Calu3 (cell line): Measurements from ENCODE around the gene CHD9. TPM values are rescaled to one million over a fixed set of nuclear protein-coding genes. Genes with fewer than 3 reads are reported as not detected.

Source experiments
- Bru-seq: library from RNA; stranded (reverse); fragments of 400-500 nt; gene quantifications from one replicate; lab custom pipeline; 2021; lab: Mats Ljungman, UMichigan
- BruChase-seq, 2 experiments: library from RNA; stranded (reverse); fragments of 400-500 nt; gene quantifications; one replicate each; lab custom pipeline; 2021; lab: Mats Ljungman, UMichigan
- BruUV-seq: library from RNA; stranded (reverse); fragments of 400-500 nt; replicated peaks from 2 replicates; lab custom pipeline; 2021; lab: Mats Ljungman, UMichigan
- CTCF ChIA-PET: fragments of 300-600 bp; sonication (Branson Sonifier 250); formaldehyde crosslinking; loops from one replicate; lab custom pipeline; 2022; ENCODE audit warnings: antibody characterized with exemption; lab: Charles Lee
- DNase-seq: peaks from one replicate; pipeline ENCODE4 v3.0.0; 2022
- H3K27ac Mint-ChIP-seq: one replicate; pipeline ENCODE4 v1.8.0; 2022; ENCODE audit warnings: mixed read lengths; ENCODE audit not compliant: unreplicated experiment
- H3K27me3 Mint-ChIP-seq: one replicate; pipeline ENCODE4 v1.8.0; 2022; ENCODE audit warnings: mixed read lengths; ENCODE audit not compliant: unreplicated experiment
- H3K36me3 Mint-ChIP-seq: one replicate; pipeline ENCODE4 v1.8.0; 2022; ENCODE audit warnings: mild to moderate bottlenecking, moderate library complexity, mixed read lengths; ENCODE audit not compliant: insufficient read depth, unreplicated experiment
- H3K4me1 Mint-ChIP-seq: one replicate; pipeline ENCODE4 v1.8.0; 2022; ENCODE audit warnings: mild to moderate bottlenecking, low read depth, mixed read lengths; ENCODE audit not compliant: unreplicated experiment
- H3K4me3 Mint-ChIP-seq: one replicate; pipeline ENCODE4 v1.8.0; 2022; ENCODE audit warnings: mild to moderate bottlenecking, low read depth, moderate library complexity, mixed read lengths; ENCODE audit not compliant: unreplicated experiment
- H3K9me3 Mint-ChIP-seq: one replicate; pipeline ENCODE4 v1.8.0; 2022; ENCODE audit warnings: low read depth, mixed read lengths; ENCODE audit not compliant: unreplicated experiment
- CTCF ChIP-seq: fragments of 200-600 bp; IDR thresholded peaks from one replicate; pipeline ENCODE4 v1.8.0; 2022; ENCODE audit warnings: antibody characterized with exemption; ENCODE audit not compliant: unreplicated experiment
- intact Hi-C: fragments of 100-400 bp; cut with micrococcal nuclease; formaldehyde crosslinking; loops from one replicate; pipeline ENCODE4 v1.10.0; 2022; ENCODE audit not compliant: unreplicated experiment
- long read RNA-seq: library from polyadenylated mRNA; stranded (forward); transcript quantifications from one replicate; pipeline ENCODE4 v2.0.0, GENCODE V29; 2022
- total RNA-seq: library from RNA; stranded (reverse); gene quantifications from 2 replicates; pipeline ENCODE4 v1.2.3, GENCODE V29; 2022

The CHD9 gene
- total RNA-seq, result 61.8 and 69.5 TPM in 2 replicates
- Bru-seq, nascent RNA, result percentile 87 among the genes with signal in this experiment
- BruChase-seq, experiment 1, labeled RNA remaining after a 6-hour chase, result percentile 80 among the genes with signal in this experiment
- percentile 83 among the genes with signal in this experiment for BruChase-seq, experiment 2, labeled RNA remaining after a 2-hour chase
- long read RNA-seq, partial matches to known transcripts, result 2 of 16 reads
- long read RNA-seq, other reads (novel, unspliced or antisense), result 9 of 16 reads

- DNase-seq, result peak; percentile 90
- CTCF ChIA-PET, result interaction anchor here (0.6 to 2.9 kb wide), 13 partner anchors 11 to 360 kb away, joined by 3 to 20 read pairs (median 3); no protein-coding TSS in a partner anchor
- H3K27ac Mint-ChIP-seq, result peak within 1 kb of the TSS; percentile 93
- TF ChIP-seq CTCF, result peak; percentile 98
- intact Hi-C loops, result loop anchor here (1.0 to 5.0 kb wide), 6 partner anchors 44 to 447 kb away; partner anchors contain the start of gene AKTIP
- peak within 1 kb of the TSS; percentile 89 for H3K4me3 Mint-ChIP-seq
- no TSS peak for BruUV-seq
- no peaks in the 10 kb centered on the region for H3K9me3 Mint-ChIP-seq
- no peaks in the 10 kb centered on the region for H3K27me3 Mint-ChIP-seq
- peaks cover 29% of the 10 kb centered on the region for H3K4me1 Mint-ChIP-seq
- peaks cover 32% of the 10 kb centered on the region for H3K36me3 Mint-ChIP-seq
Observed at GRCh38 chr16:53054670-53055485, at the start of gene CHD9. TSS of gene CHD9 (plus strand) at chr16:53054991. CDS start at chr16:53156090, 101,099 bp downstream.

- CTCF ChIA-PET, result no interaction called here
Observed at GRCh38 chr16:53007095-53007494, 47.7 kb upstream of the CHD9 start.

GRCh38 chr16:53014287-53014686 is 40.5 kb upstream of the CHD9 start:
- no peaks in the 10 kb centered on the region for H3K36me3 Mint-ChIP-seq
- no peak overlapping the region for H3K4me3 Mint-ChIP-seq
- H3K27me3 Mint-ChIP-seq, result peaks cover 51% of the 10 kb centered on the region
- no peak for TF ChIP-seq CTCF
- DNase-seq, result no peak
- peaks cover 2% of the 10 kb centered on the region for H3K9me3 Mint-ChIP-seq
- no peaks in the 10 kb centered on the region for H3K4me1 Mint-ChIP-seq
- CTCF ChIA-PET, result no interaction called here
- no TSS peak for BruUV-seq
- intact Hi-C loops, result no loop called here
- H3K27ac Mint-ChIP-seq, result no peak overlapping the region

More at GRCh38 chr16:53007095-53007494, 47.7 kb upstream of the CHD9 start:
- no peaks in the 10 kb centered on the region for H3K4me1 Mint-ChIP-seq
- no TSS peak for BruUV-seq
- TF ChIP-seq CTCF, result no peak
- H3K9me3 Mint-ChIP-seq, result no peaks in the 10 kb centered on the region
- no peak for DNase-seq
- H3K4me3 Mint-ChIP-seq, result no peak overlapping the region
- peaks cover 56% of the 10 kb centered on the region for H3K27me3 Mint-ChIP-seq
- intact Hi-C loops, result no loop called here
- H3K36me3 Mint-ChIP-seq, result no peaks in the 10 kb centered on the region
- H3K27ac Mint-ChIP-seq, result no peak overlapping the region

GRCh38 chr16:53018834-53019416 is 35.9 kb upstream of the CHD9 start:
- H3K36me3 Mint-ChIP-seq, result no peaks in the 10 kb centered on the region
- no peak overlapping the region for H3K4me3 Mint-ChIP-seq
- H3K4me1 Mint-ChIP-seq, result no peaks in the 10 kb centered on the region
- peaks cover 2% of the 10 kb centered on the region for H3K9me3 Mint-ChIP-seq
- CTCF ChIA-PET, result no interaction called here
- DNase-seq, result no peak
- intact Hi-C loops, result no loop called here
- H3K27me3 Mint-ChIP-seq, result peaks cover 21% of the 10 kb centered on the region
- H3K27ac Mint-ChIP-seq, result no peak overlapping the region
- no TSS peak for BruUV-seq
- TF ChIP-seq CTCF, result no peak
